GM12878 (cell line): ENCODE results near the gene FAR1.
"Not testable (repeated sequence)": the region's sequence is repeated elsewhere in the genome, so short reads cannot be mapped to it uniquely, and the experiment has no call there.

Source experiments
- ATF3 ChIP-seq: IDR thresholded peaks from 2 replicates; pipeline ENCODE4 v1.6.1; 2011; ENCODE audit warnings: low read depth, mild to moderate bottlenecking, low read length, moderate library complexity, borderline replicate concordance; ENCODE audit errors: extremely low read depth
- BCL3 ChIP-seq: IDR thresholded peaks from 2 replicates; pipeline ENCODE4 v1.6.1; 2011; ENCODE audit warnings: borderline replicate concordance, low read depth, mild to moderate bottlenecking, moderate library complexity, low read length; ENCODE audit not compliant: insufficient read depth, poor library complexity, severe bottlenecking
- BHLHE40 ChIP-seq, 2 experiments: fragments of 450-650 bp in 1 of 2; IDR thresholded peaks; 2 replicates each; pipeline ENCODE4 v1.6.1; 2011 to 2017; ENCODE audit warnings: low read depth in 2 of 2, borderline replicate concordance in 1 of 2, improper control_type of control experiment in 1 of 2, low read length in 1 of 2, mild to moderate bottlenecking in 1 of 2
- CTCF ChIP-seq, 3 experiments: IDR thresholded peaks in 2 of 3; conservative IDR thresholded peaks in 1 of 3; 2 replicates each; pipeline ENCODE4 v1.5.1; 2011; ENCODE audit warnings: low read depth in 3 of 3, low read length in 3 of 3, mild to moderate bottlenecking in 3 of 3, control low read depth in 2 of 3, moderate library complexity in 2 of 3, inconsistent platforms in 1 of 3, mixed read lengths in 1 of 3; ENCODE audit not compliant: control insufficient read depth in 2 of 3, insufficient read depth in 1 of 3; ENCODE audit errors: extremely low read depth in 1 of 3
- ESRRA ChIP-seq: IDR thresholded peaks from 2 replicates; pipeline ENCODE4 v1.6.1; 2012; ENCODE audit warnings: mild to moderate bottlenecking, low read length, improper control_type of control experiment
- EZH2 ChIP-seq: IDR thresholded peaks from 2 replicates; pipeline ENCODE4 v1.6.1; 2012; ENCODE audit warnings: low read depth, mild to moderate bottlenecking, control low read depth, inconsistent platforms, low read length, borderline replicate concordance; ENCODE audit not compliant: control insufficient read depth
- HDAC2 ChIP-seq: fragments of 200-600 bp; sonication (generic); IDR thresholded peaks from 2 replicates; pipeline ENCODE4 v1.6.1; 2017
- MYC ChIP-seq: IDR thresholded peaks from 2 replicates; pipeline ENCODE4 v1.6.1; 2011; ENCODE audit warnings: mild to moderate bottlenecking, low read length, moderate library complexity, inconsistent platforms; ENCODE audit not compliant: insufficient read depth, insufficient replicate concordance, insufficient read length, severe bottlenecking
- NR2C2 ChIP-seq: IDR thresholded peaks from 2 replicates; pipeline ENCODE4 v1.6.1; 2011; ENCODE audit warnings: borderline replicate concordance, low read depth; ENCODE audit not compliant: control insufficient read depth, insufficient read length
- NRF1 ChIP-seq: conservative IDR thresholded peaks from 2 replicates; pipeline ENCODE4 v1.6.1; 2011; ENCODE audit warnings: mild to moderate bottlenecking, low read depth, low read length, improper control_type of control experiment
- POLR2A ChIP-seq: IDR thresholded peaks from 2 replicates; pipeline ENCODE4 v1.6.1; 2011; ENCODE audit warnings: low read depth, mild to moderate bottlenecking, low read length
- RAD21 ChIP-seq: IDR thresholded peaks from 2 replicates; pipeline ENCODE4 v1.6.1; 2011; ENCODE audit warnings: mild to moderate bottlenecking, low read depth, low read length, moderate library complexity; ENCODE audit not compliant: insufficient read depth
- REST ChIP-seq: IDR thresholded peaks from 2 replicates; pipeline ENCODE4 v1.6.1; 2012; ENCODE audit warnings: mild to moderate bottlenecking, low read depth, low read length
- TCF7 ChIP-seq: IDR thresholded peaks from 2 replicates; pipeline ENCODE4 v1.6.1; 2014; ENCODE audit warnings: antibody characterized with exemption, borderline replicate concordance

GRCh38 chr11:13753316-13753715 is 84.8 kb downstream of the FAR1 start:
- TF ChIP-seq EZH2; HDAC2; NRF1; MYC; POLR2A; RAD21; ATF3; NR2C2; TCF7; BHLHE40 (IDR thresholded peaks at IDR 0.05; ENCODE audit: borderline replicate concordance in 1 of 2, low read depth in 2 of 2, low read length in 1 of 2); ESRRA; CTCF (IDR thresholded peaks at IDR 0.05 in 2 of 3, conservative IDR thresholded peaks at IDR 0.05 in 1 of 3; ENCODE audit: control insufficient read depth in 2 of 3, extremely low read depth in 1 of 3, insufficient read depth in 1 of 3, low read depth in 3 of 3, low read length in 3 of 3); REST; BCL3: not testable (repeated sequence)
